Measurements from ENCODE around the gene ASPSCR1. TPM values are rescaled to one million over a fixed set of nuclear protein-coding genes. Genes with fewer than 3 reads are reported as not detected.
A peak's percentile ranks its signal among the peaks of the same experiment; 100 is the strongest.

The ASPSCR1 gene
- total and polyA plus RNA-seq, 2 of the 13 experiments (the other 11 are each of a cell fraction or from before 2014, with no cell fraction given), result 274 to 314 TPM

DNA sequence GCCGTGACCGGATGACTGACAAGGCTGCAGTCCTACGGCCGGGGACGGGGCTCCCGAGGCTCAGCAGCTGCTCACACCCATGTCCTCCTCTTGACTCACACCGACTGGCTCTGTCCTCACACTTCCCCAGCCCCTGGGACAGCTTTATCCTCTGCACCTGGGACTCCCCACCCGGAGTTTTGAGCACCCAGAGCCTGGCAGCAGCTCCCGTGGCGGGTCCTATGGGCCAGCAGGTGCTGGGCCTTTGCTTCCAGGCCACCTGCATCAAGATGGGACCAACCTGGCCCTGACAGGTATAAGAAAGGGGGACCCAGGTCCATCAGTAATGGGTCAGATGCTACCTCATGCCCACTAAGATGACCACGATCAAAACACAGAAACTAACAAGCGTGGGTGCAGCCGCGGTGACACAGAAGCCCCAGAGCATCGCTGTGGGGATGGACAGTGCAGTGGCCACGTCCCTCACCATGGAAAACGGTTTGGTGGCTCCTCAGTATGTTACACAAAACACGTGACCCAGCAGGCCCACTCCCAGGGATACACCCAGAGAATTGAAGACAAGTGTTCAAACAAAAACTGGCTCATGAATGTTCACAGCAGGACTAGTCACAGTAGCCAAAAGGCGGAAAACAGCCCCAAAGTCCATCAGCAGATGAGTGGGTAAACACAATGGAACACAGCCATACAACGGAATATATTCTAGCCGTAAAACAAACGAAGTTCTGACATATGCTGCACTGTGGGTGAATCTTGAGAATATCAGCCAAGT is 13.2 kb upstream of the ASPSCR1 start (continued):
- TF ChIP-seq ZBTB4 (CRISPR knock-in tag; IDR thresholded peaks at IDR 0.05; ENCODE audit: borderline replicate concordance) (peak; percentile 80; the same call in 1 of the 2 replicates), NR0B2 (CRISPR knock-in tag; IDR thresholded peaks at IDR 0.05) (no peak), ZNF766 (CRISPR knock-in tag; IDR thresholded peaks at IDR 0.05; ENCODE audit: borderline replicate concordance) (no peak; the same call in 1 of the 2 replicates), ZEB1 (IDR thresholded peaks at IDR 0.05; ENCODE audit: insufficient replicate concordance, low read depth) (no peak), ZSCAN20 (CRISPR knock-in tag; IDR thresholded peaks at IDR 0.05; ENCODE audit: borderline replicate concordance) (no peak), ZNF652 (CRISPR knock-in tag; IDR thresholded peaks at IDR 0.05; ENCODE audit: borderline replicate concordance, low read depth) (no peak), HOXA3 (CRISPR knock-in tag; IDR thresholded peaks at IDR 0.05) (peak; percentile 63; the same call in 1 of the 2 replicates), ZBTB21 (CRISPR knock-in tag; IDR thresholded peaks at IDR 0.05) (peak; percentile 18; the same call in 1 of the 2 replicates), ZNF800 (CRISPR knock-in tag; IDR thresholded peaks at IDR 0.05) (no peak), TRIM24 (CRISPR knock-in tag; IDR thresholded peaks at IDR 0.05) (no peak), NFIB (CRISPR knock-in tag; IDR thresholded peaks at IDR 0.05; ENCODE audit: borderline replicate concordance) (no peak), FOXK1 (CRISPR knock-in tag; IDR thresholded peaks at IDR 0.05; ENCODE audit: borderline replicate concordance, low read depth) (no peak), KLF15 (CRISPR knock-in tag; IDR thresholded peaks at IDR 0.05; ENCODE audit: borderline replicate concordance) (no peak), ZC3H4 (CRISPR knock-in tag; IDR thresholded peaks at IDR 0.05; ENCODE audit: borderline replicate concordance) (0 out of 2 replicates have a peak, but pooled peaks have one; percentile 73), SRSF9 (IDR thresholded peaks at IDR 0.05; ENCODE audit: borderline replicate concordance, insufficient read depth, low read depth, low read length, poor library complexity, severe bottlenecking) (no peak), HOMEZ (CRISPR knock-in tag; IDR thresholded peaks at IDR 0.05; ENCODE audit: low read depth) (0 out of 2 replicates have a peak, but pooled peaks have one; percentile 14)
- TF ChIP-seq, protein P1, sequence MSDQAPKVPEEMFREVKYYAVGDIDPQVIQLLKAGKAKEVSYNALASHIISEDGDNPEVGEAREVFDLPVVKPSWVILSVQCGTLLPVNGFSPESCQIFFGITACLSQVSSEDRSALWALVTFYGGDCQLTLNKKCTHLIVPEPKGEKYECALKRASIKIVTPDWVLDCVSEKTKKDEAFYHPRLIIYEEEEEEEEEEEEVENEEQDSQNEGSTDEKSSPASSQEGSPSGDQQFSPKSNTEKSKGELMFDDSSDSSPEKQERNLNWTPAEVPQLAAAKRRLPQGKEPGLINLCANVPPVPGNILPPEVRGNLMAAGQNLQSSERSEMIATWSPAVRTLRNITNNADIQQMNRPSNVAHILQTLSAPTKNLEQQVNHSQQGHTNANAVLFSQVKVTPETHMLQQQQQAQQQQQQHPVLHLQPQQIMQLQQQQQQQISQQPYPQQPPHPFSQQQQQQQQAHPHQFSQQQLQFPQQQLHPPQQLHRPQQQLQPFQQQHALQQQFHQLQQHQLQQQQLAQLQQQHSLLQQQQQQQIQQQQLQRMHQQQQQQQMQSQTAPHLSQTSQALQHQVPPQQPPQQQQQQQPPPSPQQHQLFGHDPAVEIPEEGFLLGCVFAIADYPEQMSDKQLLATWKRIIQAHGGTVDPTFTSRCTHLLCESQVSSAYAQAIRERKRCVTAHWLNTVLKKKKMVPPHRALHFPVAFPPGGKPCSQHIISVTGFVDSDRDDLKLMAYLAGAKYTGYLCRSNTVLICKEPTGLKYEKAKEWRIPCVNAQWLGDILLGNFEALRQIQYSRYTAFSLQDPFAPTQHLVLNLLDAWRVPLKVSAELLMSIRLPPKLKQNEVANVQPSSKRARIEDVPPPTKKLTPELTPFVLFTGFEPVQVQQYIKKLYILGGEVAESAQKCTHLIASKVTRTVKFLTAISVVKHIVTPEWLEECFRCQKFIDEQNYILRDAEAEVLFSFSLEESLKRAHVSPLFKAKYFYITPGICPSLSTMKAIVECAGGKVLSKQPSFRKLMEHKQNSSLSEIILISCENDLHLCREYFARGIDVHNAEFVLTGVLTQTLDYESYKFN (CRISPR knock-in tag; conservative IDR thresholded peaks at IDR 0.05), result peak; percentile 62; the same call in 1 of the 2 replicates
